GM19043 (cell line): ENCODE data around the gene LMAN1.

Experiments
- ATAC-seq: cut with Tn5 transposase; IDR thresholded peaks from one replicate; pipeline ENCODE4 v1.9.1; 2021; ENCODE audit warnings: low read depth; ENCODE audit not compliant: unreplicated experiment

Gene LMAN1, protein sequence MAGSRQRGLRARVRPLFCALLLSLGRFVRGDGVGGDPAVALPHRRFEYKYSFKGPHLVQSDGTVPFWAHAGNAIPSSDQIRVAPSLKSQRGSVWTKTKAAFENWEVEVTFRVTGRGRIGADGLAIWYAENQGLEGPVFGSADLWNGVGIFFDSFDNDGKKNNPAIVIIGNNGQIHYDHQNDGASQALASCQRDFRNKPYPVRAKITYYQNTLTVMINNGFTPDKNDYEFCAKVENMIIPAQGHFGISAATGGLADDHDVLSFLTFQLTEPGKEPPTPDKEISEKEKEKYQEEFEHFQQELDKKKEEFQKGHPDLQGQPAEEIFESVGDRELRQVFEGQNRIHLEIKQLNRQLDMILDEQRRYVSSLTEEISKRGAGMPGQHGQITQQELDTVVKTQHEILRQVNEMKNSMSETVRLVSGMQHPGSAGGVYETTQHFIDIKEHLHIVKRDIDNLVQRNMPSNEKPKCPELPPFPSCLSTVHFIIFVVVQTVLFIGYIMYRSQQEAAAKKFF

DNA sequence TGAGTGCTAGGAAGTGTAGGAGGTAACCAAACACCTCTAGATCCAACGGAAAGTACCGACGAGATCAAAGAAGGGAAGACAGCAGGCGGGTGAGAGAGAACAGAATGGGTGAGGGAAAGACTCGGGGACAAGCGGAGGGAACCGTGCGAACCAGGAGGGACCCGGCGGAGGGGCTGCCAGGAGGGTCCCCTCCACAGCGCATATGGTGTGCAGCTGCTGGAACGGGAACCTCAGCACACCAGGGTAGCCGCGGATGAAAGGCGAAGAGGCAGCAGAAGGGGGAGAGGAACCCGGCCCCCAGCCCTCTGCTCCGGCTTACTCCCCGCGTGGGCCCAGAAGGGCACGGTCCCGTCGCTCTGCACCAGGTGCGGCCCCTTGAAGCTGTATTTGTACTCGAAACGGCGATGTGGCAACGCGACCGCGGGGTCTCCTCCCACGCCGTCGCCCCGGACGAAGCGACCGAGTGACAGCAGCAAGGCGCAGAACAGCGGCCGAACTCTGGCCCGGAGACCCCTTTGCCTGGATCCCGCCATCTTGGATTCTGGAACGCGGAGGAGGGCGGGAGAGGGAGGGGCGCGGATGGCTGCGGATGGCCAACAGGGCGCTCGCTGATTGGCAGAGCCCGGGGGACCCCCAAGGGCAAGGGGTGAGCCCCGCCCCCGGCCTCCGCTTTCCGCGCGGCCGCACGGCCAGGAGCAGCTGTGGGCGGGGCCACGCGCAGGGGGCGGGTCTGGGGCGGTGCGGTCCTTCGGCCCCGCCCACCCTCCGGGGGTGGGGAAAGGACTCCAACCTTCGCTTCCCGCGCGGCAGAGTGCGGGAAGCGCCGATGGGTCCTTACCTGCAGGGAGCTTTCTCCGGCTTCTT lies at the start of gene LMAN1:
LMAN1 (minus strand) TSS at position 554 of the 864 bp plus-strand sequence; CDS start at position 533, 21 bp downstream.
- peak; percentile 96 for ATAC-seq

DNA sequence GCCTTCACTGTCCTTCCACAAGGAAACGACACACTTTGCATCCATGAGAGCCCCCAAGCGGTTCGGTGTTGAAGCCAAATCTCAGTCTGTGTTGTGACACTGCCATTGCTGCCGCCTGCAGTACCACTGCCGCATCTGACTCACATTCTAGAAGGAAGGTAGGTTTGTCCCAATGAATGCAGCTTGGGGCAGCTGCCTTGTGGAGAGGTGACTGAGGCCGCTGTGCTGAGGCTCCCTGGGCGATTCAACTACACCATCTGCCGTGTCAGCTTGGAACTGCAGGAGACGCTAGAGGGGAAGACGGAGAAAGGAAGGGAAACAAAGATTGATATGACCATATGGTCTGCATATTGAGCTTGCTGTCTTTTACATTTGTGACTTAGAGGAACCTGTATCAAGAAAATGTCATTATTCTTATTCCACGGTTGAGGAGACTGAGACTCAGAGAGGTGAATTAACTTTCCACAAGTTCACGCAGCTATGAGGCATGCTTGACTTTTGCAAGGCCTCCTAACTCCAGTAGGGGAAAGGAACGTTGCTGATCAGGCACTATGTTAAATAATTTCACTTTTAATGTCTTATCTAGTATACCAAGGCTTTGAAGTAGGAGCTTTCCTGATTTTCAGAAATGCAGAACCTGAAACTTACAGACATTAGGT lies 43.5 kb upstream of the LMAN1 start:
- peak; percentile 95 for ATAC-seq

DNA sequence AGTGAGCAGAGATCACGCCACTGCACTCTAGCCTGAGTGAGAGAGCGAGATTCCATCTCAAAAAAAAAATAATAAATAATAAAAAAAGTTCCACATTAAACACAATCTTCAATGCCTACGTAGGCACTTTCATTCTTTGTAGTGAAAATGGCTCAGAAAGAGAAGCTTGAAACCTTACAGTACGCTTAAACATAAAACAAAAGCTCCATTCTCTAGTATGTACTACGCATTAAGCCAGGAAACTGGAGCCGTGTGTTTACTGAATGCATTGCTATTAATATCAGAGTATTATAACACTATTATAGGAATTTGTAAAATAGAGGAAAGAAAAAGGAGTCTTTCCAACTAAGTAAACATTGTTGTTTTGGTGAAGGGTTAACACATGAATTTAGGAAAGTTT lies 41.3 kb upstream of the LMAN1 start:
- no peak for ATAC-seq

DNA sequence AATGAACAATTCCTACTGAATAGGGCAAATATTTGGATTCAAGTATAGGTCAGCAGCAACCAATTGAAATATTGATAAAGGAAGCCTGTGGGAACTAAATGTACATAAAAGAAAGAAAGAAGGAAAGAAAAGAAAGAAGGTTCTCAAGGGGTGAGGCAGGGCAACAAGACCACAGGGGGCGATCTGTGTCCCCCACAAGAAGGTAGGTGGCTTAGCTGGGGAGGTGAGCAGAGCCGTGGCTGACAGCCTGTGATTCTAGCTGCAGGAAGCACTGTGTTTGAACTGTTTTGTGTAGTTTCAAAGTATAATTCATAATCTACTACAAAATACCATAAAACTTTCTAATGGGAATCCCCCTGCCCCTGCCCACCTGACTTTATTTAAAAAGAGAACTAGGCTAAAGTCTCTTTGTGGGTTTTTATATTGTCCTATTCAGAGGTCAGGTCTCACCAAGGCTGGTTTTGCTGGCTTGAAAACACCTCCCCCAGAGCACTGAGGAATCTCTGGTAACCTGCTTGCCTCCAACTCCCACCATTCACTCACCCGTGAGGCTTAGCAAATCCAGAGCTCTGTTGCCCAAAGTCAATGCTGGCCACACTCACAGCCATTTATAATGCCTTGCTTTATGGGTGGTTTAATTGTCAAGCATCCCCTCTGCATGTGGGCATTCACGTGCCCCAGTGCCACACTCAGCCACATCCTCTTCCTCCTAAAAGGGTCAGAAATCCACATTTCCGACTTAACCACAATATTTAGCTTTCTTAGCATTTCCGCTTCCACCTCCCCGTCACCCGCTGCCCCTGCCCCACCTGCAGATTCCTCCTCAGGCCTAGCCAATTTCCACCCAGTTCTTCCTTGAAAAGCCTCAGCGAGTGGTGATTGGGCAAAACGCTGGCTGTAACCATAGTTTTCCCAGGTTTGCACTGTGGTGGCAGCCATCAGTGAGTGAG lies 36.4 kb upstream of the LMAN1 start:
- ATAC-seq = no peak

DNA sequence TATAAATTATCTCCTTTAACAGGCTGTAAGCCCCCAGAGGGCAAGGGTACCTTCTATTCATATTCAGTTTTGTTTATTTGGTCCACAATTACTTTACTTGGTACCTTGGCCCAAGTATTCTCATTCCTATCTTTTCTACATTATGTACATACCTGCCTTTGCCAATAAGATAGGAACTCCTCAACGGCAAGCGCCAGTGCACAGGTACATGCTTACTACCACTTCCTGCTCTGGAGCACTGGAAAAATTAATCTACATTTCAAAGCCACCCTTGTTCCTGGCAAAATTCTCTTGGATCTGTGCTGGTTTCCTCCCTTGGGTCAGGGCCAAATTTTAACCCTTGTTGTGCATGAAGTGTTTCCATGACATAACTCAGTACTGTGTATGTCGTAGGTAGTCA lies 34.3 kb upstream of the LMAN1 start:
- ATAC-seq = no peak

DNA sequence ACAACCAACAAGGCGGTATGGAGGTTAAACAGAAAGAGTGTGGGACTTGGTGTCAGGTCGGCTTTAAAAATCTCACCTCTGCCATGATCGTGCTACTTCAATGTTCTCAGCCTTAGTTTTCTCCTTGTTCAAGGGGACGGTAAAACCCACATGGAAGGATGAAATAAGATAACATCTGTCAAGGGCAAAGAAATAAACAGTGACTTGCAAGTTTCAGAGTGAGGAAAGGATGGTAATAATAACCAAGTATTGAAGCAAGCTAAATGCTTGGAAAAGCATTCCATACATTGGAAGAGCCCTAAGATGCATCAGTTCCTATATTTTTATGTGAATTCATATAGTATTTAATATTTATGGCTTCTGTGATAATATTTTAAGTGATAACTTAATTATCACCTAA lies 29.8 kb upstream of the LMAN1 start:
- no peak for ATAC-seq

DNA sequence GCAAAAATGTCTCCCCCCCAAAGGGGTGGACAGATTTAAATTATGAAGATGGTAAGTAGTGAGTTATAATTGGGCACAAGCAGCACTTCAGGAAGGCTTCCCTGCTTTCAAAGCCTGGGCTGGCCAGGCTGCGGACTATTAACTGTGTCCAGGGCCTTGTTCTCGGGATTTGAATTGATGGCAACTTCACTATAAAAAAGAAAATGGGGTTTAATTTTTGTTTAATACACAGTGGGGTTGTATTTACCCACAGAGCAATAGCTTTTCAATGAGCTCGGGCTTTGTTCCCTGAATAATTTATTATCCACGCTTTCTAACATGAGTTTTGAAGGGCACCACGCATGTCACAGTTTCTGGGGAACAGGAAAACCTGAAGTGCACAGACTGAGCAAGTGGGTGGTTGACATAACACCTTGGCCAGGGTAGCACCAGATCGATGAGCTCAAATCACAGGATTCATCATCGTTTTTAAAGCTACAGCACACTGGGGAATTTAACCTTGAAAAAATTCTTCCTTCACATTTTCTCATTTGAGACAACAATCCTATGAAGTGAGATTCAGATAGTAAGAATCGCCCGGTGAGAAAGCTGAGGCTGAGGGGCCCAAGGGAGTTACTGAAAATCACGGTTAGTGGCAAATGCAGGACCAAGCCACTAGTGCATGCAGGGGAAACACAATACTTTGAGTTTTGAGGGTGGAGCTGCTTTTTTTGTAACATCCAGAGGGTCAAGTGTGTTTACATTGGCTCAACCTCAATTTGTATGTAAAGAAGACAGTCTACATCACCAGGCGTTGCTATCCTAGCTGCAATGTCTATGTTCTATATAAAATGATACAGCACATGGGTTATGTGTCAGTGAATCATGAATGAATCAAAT lies 28.9 kb upstream of the LMAN1 start:
- ATAC-seq = no peak

DNA sequence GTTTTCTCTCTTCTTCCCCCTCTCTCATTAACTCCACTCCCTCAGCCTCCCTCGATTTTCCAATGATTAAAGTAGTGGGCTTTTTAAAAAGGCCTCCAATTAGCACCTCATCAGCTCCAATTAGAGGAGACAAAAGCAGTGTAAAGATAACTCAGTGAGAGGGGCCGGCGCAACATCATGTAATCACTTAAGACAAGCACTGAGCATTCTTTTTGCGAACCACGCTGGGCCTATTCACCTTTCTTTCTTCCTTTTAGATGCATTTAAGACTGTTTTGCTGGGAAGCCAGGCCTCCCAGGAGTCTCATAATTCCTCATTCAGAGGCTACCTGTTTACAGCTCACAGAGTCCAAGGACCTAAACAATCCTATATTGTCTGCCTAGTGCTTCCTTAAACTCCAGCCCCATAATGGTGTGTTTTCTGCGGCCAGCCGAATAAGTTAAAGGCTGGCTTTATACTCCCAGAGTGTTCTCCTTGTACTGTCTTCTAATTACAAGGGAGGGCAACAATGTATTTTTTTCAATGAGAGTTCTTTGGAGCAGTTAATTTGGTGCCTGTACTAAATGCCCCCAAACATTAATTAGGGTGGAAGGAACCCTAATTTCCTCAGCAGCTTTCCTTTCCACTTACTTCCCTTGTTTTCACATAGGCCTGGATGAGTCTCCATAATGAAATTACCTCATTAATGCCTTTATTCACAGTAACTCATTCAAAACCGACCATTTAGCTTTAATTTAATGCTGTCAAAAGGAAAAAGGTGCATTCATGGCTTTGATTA lies 28.0 kb upstream of the LMAN1 start:
- ATAC-seq = no peak

DNA sequence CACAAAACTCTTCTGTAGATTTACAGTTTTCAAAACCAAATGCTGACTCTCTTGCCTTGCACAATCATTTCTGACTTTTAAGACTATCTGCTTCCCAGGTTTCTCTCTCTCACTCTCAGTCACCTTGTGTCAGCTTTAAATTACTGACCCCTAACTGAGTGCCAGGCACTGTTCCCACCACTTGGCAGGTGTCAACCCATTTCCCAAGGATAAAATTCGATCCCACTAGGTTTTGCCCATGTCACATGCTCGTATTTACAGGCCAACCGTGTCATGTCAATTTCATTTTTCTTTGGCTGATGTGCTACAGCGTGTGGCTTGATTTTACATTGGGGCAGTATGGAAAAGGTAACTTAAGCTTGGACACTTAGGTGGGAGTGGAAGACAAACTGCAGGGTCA lies 26.1 kb upstream of the LMAN1 start:
- ATAC-seq = no peak

DNA sequence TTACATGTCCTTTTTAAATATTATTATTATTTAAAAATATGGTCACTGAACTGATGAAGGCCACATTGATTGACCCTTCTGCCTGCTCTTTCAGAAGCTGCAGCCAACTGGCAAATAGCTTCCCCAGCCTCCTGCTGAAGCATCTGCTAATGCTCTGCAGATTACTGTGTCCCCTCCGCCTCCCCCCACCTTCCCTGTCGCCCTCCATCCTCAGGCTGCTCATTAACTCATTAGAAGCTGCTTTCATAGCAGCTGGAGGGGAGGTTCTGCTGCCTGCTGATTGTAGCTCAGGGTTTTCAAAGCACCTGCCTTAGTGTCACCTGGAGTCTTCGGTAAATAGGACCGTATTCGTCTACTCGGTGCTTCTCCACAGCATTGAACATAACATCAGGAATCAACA lies 24.8 kb upstream of the LMAN1 start:
- no peak for ATAC-seq

DNA sequence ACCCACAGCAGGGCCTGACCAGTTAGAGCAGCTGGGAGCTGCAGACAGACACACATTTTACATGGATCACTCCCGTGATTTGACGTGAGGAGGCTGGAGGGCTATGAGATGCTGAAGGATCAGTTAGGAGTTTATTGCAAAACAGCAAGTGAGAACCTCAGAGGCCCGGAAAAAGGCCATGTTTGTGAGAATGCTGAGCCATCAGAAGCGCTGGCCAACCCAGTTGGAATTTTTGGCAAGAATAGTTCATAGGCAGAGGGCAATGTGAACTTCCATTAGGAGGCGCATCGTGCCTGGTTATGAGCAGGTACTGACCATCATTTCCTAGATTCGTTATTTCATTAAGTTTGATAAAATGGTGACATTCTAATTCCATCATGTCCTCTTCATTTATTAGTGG lies 23.3 kb upstream of the LMAN1 start:
- no peak for ATAC-seq

DNA sequence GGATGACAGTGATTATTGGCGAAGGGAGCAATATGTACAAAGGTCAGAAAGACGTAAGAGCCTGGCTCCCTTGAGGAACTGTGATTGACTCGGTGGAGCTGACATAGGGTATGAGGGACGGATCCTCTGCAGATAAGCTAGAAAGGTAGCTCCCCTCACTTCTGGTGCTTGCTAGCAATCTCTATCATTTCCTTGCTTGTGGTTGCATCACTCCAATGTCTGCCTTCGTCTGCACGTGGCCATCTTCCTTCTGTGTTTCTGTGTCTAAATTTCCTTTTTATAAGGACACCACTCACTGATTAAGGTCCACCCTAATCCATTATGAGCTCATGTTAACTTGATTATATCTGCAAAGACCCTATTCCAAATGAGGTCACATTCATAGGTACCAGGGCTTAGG lies 22.9 kb upstream of the LMAN1 start:
- no peak for ATAC-seq

DNA sequence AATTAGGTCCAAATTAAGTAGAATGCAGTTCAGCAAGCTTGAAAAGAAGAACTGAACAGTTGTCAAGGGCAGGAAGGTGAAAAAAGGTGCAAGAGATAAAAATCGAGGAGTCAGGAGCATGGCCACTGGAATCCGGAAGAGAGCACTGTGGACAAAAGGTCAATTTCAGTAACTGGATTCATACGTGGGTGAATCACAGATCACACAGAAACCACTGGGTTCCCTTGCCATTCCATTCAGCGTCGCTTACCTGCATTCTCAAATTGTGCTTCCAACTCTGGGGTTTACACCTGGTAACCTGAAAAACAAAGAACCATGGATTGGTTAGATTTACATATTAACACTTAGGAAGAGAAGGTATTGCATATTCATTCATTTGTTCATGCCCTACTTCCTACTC lies 21.6 kb upstream of the LMAN1 start:
- ATAC-seq = no peak

DNA sequence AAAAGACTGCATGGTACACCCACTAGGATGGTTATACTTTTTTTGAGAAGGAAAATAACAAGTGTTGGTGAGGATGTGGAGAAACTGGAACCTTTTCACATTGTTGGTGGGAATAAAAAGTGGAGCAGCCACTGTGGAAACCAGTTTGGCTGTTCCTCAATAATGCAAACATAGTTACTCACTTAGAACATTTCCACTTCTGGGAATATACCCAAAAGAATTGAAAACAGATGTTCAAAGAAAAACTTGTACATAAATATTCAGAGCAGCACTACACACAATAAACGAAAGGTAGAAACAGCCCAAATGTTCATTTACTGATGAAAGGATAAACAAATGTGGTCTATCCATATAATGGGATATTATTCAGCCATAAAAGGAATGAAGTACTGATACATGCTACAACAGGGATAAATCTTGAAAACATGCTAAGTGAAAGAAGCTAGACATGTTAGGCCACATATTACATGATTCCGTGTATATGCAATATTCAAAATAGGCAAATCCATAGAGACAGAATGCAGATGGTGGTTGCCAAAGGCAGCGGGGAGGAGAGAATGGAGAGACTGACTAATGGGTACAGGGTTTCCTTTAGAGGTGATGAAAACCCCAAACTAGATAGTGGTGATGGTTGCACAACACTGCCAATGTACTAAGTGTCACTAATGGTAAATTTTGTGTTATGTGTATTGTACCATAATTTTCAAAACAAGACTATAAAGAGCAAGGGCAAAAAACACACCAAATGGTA lies 20.9 kb upstream of the LMAN1 start:
- ATAC-seq = no peak

DNA sequence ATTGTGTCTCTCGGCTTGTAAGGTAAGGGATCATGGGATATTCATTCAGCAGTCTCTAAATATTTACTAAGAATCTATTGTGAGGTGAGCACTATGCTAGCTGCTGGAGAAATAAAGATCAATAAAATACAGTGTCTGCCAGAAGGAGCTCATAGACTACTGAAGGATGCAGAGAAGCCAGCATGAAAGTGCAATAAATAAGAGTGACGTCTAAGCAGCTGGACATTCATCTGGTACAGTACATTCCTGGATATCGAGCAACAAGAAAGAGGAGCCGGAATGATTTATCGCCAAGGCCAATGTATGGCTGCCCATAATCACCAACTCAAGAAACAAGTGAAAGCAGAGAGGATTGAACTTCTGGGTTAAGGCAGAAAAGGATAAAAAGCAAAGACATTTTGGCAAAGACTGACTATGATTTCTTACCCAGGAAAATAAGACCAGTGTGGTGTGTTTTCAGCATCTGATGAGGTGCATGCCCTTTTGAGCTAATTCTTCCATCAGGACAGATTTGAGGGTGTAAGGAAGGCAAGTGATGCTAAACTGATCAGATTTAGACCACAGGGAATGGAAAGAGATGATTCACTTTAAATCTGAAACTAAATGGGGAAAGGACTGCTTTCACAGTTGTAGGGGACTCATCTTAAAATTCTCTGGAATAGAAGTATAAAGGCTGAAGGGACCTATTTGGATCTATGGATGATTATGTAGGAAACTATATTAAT lies 18.7 kb upstream of the LMAN1 start:
- no peak for ATAC-seq

DNA sequence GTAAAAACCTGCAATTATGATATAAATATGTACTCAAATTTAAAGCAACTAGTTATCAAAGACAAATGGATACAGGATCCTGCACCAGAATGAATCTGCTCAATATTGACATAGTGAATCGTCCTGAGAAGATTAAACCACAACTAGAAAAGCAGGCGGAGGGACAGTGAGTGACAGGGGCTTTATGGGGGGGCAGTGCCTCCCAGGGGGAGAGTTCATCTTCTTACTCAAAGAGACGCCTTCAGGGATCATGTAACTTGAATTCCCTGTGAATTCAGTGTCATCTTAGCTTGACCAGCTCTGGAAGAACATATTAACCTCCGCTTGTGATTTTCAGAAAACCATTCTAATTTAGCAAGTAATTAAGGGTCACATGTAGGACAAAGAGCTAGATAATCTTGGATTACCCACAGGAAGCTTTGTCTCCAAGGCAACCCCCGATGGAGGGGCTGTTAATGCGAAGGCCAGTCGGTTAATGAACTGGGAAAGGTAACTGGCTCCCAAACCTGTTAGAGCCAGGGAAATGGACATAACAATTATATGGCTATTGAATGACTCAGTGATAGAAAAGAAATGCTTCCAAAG lies 17.4 kb upstream of the LMAN1 start:
- no peak for ATAC-seq

DNA sequence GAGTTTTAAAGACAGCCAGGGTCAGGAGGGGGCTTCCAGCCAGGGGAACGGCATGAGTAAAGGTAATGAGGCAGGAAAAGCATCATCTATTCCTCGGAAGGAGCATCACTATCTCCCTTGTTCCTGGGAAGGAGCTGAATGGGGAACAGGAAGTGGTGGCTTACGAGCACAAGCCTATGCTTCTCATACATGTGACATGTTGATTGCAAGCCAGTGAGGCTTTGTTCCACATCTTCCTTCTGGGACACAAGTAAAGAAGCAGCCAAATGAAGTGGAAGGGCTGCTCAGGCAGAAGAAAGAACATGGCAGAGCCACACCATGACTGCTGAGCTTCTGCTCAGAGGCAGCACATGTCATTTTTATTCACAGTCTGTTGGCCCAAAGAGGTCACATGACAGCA lies 15.1 kb upstream of the LMAN1 start:
- ATAC-seq = no peak
